HG03066 (cell line): ENCODE data around the gene GLDN.

Experiments used
- ATAC-seq: cut with Tn5 transposase; IDR thresholded peaks from one replicate; pipeline ENCODE4 v1.9.1; 2021; ENCODE audit warnings: low read depth; ENCODE audit not compliant: unreplicated experiment

Gene GLDN

DNA sequence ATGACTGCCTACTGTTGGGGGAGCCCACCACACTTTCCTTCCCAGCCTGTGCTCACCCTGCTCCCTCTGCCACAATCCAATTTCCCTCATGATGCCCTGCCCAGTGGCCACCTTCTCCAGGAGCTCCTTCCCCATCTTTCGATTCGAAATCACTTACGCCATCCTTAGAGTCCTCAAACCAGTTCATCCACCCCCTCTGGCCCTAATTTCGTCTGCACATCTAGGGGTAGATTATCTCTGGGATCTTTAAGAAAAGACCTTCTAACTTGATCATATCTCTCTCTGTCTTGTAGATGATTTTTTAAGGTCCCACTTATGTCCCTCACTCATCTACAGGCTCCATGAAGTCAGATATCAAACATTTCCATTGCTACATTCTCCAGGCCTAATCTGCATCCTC lies 20.1 kb upstream of the GLDN start:
- no peak for ATAC-seq

DNA sequence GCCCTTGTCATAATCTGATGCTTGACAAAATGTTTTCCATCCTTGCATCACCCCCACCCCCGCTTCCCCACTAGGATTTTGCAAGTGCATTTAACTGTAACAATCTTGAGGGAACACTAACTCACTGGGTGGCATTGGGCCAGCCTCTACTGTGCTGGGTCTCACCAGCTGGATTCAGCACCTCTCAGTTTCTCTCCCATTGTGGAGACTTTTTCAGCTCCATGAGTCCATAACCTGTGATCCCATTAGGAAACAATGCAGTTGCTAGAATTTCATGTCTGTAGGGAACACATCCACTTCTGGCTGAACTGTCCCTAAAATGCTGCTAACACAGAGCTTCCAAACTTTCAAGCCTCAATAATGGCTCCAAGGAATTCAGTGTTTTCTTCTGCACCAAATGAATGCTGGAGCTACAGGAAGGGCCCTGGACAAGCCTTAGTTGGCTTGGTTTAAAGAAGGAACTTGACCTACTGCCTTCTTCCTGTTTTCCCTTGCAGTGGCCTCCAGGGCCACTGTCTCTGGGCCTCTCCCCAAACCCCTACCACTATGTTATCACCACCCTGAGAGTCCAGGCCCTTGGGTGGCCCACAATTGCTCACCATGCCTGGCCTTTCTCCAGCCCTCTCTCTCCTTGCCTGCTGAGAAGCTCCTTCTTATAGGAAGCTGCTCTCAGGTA lies 18.7 kb upstream of the GLDN start:
- ATAC-seq, result no peak

DNA sequence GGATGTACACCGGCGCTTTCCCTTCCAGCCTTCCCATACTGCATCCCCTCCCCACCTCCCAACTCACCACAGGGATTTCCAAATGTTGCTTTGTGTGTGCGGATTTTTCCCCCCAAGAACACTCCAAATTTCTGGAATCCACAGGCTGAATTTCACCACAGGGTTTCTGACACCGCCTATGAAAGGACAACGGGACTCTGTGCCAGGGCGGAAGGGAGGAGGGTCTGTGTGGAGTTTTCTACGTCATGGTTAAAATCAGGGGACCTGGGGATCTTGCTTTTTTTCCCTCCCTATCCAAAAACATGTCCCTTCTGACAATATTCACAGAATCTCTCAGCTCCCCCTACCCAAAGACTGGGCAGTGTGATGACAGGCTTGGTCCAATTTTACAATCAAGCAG lies 17.7 kb upstream of the GLDN start:
- ATAC-seq, result no peak

DNA sequence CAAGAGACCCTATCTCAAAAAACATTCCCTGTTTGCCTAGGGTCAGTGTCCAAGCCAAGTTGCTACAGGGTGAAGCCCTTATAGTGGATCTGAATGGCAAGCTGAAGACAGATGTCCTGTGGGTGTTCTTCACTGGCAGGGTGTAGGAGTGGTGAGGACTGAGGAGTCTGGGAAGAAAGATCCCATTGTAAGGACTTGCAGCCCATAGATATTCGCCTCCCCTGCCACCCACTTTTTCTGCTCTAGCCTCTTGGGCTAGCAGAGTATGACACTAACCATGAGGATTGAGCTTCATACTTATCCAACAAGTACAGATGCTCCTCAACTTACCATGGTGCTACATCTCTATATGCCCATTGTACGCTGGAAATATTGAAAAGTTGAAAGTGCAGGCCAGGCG lies 16.3 kb upstream of the GLDN start:
- ATAC-seq, result no peak

DNA sequence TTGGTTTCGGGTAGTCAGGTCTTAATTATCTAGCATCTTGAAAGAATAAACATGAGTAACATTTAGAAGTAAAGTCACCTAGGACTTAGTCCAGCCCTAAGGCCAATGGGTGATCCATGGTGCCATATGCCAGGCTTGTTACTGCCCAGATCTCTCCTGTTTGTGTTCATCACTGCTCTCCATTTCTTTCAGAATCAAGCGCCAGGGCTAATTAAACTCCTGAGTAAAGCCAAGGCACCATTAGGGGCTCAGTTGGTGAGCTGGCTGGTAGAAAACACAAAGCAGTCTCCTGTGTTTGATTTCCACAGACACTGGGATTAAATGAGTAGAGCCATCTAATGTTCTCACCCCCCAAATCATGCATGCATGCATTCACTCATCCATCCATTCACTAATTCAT lies 14.4 kb upstream of the GLDN start:
- no peak for ATAC-seq

DNA sequence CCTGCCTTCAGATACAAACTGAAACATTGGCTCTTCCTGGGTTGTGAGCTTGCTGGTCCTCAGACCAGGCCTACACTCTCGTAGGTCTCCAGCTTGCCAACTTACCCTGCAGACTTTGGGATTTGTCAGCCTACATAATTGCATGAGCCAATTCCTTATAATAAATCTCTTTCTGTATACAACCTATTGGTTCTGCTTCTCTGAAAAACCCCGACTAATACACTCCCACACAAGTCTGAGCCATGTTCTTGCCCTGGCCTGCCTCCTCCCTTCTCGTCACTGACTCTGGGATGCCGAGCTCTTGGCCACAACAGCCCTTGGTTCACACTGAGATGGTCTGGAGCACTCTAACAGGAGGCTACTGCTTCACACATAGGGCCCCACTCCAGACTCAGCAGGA lies 12.5 kb upstream of the GLDN start:
- ATAC-seq, result no peak

DNA sequence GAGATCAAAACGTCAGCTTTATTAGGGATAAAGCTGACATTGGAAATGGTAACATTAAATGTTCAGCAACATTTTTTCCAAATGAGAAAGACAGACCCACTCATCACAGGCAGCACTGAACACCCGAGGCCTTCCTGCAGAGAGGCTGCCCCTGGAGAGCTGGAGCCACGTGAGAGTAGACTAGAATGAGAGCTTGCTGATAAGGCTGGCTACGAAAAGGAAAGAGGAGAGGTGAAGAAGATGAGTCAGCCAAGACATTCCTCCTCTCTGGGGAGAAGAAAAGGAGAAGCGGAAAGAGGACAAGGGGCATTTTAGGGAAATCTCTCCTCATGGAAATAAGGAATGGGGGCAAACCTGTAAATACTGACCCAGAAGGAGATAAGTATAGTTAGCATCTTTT lies 10.3 kb upstream of the GLDN start:
- ATAC-seq, result no peak

DNA sequence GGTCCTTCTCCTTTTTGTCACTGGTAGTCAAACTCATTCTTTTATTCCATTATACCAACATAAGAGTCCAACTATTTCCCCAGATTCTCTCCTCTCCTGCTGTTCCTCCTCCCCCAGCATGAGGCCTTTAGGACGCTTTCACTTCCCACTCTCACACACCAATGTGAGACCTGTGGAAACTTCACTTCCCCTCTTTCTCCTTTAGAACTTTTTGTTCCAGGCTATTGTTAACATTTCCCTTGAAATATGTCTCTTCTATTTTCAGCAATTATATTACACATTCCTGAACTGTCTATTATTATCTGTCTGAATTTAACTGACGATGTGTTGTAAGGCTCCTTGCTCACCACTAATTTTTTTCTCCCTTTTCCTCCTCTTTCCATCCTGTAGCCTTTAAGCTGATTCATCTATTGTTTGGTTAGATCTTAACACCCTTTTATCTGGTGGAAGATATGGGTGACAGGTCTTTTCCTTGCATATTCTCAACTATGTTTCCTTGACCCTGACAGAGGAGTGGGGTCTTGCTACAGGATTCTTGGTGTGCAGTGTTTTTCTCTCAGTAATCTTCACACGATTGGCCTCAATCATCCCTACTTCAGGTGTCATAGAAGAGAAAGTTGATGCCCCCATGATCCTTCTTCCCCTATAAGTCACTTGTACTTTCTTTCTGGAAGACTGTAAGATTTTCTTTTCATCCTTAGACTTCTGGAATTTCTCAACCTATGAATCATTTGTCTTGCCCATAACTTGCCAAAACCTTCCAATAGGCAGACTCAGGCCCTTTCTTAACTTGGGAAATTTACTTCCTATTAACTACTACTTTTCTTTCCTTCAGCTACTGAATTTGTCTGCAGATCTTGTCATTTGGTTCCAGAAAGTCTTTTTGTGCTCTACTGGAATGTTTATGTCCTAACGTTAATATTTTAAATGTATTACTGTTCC lies 9.0 kb upstream of the GLDN start:
- no peak for ATAC-seq

DNA sequence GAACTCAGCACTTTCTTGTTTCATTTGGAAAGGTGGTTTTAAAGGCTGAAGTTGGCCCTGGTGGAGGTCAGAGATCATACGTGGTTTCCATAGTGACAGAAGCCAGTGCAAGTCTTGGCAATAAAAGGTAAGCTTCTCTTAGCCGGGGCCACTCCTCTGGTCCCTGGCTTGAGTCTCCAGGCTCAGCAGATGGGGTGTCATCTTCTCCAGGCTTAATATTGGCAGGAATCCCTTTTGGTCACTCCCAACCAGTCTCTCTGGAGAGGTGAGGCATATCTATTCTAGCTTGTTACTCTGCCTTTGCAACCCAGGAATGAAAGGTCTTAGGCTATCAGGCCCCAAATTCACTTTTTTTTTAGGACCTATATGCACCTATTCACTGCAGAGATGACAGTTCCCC lies 7.9 kb upstream of the GLDN start:
- no peak for ATAC-seq

DNA sequence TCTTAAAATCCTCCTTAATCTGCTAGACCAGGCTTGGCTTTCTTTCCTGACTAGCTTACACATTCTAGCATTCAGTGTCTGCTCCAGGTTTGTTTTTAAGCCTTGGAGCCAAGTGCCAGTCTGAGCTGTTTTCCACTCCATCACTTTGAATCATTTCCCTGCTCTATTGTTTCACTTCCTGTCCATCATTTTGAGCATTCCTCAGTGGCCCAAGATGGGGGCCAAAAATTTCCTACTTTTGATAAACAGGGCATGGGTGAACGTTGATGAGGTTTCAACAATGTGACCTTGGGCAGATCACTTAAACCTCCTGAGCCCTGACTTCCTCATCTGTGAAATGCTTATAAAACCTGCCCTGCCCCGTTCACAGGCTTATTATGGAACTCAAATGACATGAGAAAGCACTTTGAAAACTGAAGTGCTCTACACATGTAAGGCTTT lies 7.4 kb upstream of the GLDN start:
- ATAC-seq, result no peak

DNA sequence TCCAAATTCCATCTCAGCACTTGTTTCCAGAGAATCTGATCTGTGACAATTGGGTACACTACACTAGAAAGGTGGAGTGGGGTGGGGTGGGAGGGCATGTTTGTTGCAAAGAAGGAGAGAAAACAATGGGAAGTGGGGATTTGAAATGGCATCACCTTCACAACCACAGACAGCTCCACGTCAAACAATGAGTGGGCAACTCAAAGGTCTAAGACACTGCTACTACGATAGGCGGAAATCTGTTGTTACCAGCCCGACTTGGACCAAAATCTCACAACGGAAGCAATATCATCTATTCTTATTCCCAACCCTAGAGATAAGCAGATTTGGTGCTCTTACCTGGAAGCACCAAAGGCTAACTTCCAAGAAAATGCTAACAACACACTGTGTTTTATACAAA lies 6.4 kb upstream of the GLDN start:
- no peak for ATAC-seq

DNA sequence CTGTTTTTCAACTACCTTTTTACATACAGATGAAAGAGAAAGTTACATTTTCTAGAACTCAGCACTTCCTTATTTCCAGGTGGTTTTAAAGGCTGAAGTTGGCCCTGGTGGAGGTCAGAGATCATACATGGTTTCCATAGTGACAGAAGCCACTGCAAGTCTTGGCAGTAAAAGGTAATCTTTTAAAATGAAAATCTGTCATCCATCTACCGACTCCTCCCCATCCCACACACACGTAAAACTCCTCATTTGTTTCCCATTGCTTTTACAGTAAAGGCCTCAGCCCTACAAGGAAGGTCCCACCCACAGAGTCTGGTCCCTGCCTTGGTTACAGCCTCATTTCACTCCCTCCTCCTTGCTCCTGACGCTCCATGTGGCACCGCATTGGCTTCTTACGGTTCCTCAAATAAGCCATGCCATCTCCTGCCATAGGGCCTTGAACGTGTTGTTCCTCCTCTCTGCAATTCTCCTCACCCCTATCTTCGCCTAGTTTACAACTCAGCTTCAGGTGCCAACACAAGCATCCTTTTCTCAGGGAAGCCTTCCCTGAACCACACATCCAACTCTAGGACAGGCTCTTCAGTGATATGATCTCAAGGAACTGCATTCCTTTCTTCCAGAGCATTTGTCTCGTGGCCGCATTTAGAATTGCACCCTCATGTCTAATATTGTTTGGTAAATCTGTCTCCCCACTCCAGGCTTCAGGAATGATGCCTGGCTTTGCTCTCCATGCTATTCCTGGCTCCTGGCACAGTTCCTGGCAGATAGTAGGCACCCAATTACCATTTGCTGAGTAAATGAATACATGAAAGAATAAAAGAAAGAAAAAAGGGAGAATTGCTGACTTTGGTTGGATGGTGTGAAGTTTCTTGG lies 5.7 kb upstream of the GLDN start:
- peak; percentile 79 for ATAC-seq

DNA sequence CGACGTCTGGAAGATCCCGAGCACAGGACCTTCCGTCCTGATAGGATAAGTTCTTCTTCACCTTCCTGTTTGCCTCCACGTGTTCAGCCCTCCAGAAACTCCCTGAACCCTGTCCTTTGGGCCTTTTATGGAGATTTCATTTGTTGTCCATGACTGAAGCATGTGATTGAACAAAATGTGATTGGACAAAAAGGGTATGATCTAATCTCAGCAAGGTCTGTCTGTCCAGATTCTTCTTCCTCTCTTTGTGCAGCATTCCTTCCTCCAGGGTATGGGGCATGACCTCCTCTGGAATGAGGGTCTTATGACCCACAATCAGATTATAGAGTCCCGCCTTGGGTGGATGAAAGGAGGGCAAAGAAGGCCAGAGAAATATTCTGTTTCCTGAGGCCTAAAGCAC lies 3.0 kb upstream of the GLDN start, which contains the start of gene CYP19A1:
Gene CYP19A1 (minus strand): TSS at position 101 of the 400 bp plus-strand sequence. CDS start 95,684 bp downstream, outside the sequence.
- no peak for ATAC-seq

DNA sequence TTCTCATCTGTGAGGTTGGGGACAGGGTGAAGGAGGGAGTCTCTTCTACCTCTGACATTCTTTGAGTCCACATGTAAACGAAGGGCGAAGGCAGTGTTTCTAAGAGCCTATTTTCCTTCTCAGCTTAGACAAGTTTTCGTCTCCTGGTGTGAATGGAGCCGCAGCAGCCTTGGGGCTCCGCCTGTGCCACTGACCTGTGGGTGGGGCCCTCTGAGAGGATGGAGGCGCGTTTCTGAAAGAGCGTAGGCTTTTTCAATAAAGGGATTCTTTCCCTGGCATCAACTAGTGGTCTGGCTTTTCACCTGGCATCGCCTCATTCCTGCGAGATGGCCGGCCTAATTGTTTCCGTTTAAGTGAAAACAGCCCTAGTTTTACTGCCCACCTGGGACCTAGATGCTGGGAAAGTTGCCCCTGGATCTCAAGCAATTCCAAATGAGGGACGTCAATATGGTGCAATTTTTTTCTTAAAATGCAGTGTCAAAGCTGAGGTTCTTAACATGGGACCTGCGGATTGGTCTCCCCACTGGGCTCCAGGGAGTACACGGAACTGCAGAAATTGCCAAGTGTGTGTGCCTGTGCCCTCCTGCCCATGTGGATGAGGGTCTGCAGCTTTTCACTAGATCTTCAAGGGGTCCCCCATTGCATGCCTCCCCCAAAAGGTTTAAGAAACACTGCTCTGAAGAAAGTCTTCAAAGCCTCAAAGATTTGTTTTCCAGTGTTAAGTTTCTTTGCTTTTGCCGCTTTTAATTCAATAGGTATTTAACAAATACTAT lies 958 bp downstream of the GLDN start:
- no peak for ATAC-seq

DNA sequence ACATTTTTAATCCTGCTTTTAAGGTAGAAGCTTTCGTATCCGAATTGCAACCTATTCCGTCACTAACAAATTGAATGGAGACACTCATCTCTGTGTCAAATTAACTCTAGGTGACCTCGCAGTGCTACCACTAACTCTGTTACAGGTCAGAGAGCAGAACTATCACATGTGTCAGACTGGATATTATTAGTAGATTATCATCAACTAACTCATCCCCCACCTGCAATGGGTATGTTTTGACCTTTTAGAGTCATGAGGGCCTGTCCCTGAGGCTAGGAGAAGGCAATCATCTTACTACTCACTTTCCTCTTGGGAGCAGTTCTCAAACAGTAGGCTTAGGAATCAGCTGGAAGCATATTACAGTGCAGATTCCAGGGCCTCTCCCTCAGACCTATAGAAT lies 2.0 kb downstream of the GLDN start:
- no peak for ATAC-seq

DNA sequence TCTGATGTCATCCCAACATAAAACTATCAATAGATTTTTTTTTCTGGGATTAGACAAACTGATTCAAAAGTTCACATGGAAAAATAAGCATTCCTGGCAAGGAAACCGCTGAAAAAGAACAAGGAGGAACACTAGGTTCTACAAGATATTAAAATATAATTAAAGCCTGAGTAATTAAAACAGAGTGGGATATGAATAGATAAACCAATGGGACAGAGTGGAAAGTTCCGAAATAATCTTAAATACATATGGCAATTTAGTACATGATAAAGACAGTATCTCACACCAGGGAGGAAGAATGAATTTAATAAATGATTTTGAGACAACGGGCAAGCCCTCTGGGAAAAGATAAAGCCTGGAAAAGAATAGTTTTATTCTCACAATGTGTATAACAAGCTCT lies 4.7 kb downstream of the GLDN start:
- no peak for ATAC-seq

DNA sequence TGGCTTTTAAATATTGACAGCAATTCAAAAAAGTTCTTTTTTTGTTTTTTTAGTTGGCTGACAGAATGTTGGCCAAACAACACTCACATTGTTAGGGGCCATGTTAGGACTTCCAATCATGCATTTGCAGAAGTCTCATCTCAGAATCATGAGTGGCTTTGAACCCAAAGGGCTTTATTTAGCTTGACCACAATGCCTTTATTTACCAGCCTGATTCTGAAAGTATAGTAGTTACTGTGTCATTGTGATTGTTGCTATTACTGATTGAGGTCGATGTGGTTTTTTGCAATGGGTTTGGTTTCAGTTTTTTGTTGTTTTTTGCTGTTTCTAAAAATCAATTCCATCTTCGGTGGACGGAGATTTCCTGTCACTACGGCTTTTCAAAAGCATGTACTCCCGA lies 7.2 kb downstream of the GLDN start:
- peak; percentile 89 for ATAC-seq

DNA sequence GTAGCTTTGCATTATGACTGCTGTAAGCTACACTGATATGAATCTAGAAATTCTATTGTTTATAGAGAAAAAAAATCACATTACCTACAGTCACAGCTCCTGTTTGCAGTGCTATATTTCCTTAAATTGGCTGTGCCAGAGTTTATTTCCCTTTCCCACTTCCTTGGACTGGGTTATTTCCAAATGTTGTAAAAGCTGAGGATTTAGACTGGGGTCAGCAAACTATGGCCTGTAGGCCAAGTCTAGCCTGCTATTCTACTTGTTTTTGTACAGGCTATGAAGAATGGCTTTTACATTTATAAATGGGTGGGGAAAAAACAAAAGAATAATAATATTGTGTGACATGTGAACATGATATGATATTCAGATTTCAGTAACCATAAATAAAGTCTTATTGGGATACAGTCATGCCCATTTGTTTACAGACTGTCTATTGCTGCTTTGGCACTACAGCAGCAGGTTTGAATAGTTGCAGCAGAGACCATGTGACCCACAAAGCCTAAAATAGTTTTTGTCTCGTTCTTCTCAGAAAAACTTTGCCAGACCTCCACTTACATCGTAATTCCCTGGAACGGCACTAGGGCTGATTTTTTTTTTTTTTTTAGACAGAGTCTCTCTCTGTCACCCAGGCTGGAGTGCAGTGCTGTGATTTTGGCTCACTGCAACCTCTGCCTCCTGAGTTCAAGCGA lies 7.8 kb downstream of the GLDN start:
- ATAC-seq, result no peak

DNA sequence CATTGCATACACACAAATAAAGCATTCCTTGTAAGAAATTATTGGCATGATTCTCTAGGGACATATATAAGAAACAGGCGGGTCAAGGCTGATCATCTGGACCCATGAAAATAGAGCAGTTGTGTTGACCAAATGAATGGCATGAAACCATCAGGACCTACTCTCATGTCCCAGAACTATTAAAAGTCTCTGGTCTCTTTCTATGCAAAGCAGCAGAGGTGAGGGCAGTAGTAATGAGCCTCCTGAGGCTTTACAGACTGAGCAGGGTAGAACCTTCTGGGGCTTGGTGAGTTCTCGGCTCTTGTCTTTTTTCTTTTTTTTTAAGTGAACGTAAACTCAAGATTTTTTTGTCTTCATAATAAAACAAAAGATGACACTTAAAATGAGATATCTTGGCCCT lies 9.3 kb downstream of the GLDN start:
- ATAC-seq, result no peak

DNA sequence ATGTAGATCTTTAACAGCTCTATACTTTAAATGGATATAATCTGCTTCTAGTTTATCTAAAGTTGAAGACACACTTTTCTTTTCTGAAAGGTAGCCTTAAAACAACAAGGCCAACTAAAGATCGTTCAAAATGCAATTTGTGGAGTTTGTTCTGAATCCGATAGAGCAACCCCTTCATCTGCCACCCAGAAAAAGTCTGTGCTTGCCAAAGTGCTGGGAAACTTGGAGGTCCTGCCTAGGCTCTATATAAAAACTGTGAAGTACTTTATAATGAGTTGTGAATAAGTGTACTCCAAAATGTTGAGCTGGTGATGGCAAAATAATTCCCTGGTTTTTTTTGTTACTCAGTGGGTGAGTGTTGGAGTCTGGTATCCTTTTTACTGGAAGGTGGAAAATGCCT lies 12.5 kb downstream of the GLDN start:
- ATAC-seq, result no peak
